Brain pericyte (primary cell): ENCODE measurements around the gene OR5A2.
"Not testable (repeated sequence)": the region's sequence is repeated elsewhere in the genome, so short reads cannot be mapped to it uniquely, and the experiment has no call there.

Experiments used
- DNase-seq: peaks from one replicate; pipeline ENCODE4 v3.0.0-alpha.2; 2012; ENCODE audit warnings: low read depth, low spot score

The OR5A2 gene, protein sequence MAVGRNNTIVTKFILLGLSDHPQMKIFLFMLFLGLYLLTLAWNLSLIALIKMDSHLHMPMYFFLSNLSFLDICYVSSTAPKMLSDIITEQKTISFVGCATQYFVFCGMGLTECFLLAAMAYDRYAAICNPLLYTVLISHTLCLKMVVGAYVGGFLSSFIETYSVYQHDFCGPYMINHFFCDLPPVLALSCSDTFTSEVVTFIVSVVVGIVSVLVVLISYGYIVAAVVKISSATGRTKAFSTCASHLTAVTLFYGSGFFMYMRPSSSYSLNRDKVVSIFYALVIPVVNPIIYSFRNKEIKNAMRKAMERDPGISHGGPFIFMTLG

GRCh38 chr11:59426361-59427067 lies at the start of gene OR5A2:
Gene OR5A2, minus strand, starts transcription at chr11:59426413. Its CDS starts 3,460 bp downstream, at chr11:59422953.
- DNase-seq = no peak

DNA sequence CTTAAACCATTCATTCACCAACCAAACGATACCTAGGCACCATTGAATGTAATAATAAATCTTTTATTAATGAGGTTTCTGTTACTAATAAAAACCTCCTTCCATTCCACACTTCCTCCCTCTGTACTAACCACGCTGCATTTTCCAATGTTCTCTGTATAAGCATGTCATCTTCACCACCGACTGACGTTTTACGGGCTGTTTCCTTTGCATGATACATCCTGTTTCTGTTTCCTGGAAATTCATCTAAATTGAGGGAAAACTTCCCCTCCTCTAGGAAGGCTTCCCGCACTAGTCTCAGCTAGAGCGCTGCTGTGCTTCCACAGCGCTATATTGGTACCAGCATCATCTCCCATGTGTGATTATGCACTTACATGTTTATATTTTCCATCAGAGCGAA lies 49.0 kb upstream of the OR5A2 start:
- no peak for DNase-seq

DNA sequence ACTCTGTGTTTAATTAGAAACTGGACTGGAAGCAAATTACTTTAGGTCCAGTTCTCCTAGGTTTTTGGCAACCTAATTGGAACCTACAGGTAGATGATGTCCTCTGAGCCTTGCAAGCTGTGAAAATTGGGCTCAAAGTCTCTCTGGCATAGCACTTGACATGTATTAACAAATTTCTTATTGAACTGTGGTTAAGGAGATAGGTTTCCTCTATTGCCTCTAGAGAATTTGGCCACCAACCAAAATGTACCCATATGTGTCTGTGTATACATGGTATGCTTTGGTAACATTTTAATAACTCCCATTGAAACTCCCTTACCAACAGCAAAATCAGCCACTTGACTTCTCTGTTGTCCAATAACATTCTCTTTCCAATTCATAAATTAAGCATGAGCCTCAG lies 46.8 kb upstream of the OR5A2 start, which contains the start of gene OR4D10:
Gene OR4D10, plus strand, starts transcription at position 301 of the 400 bp plus-strand sequence. CDS start 4,115 bp downstream, outside the sequence.
- DNase-seq = no peak

DNA sequence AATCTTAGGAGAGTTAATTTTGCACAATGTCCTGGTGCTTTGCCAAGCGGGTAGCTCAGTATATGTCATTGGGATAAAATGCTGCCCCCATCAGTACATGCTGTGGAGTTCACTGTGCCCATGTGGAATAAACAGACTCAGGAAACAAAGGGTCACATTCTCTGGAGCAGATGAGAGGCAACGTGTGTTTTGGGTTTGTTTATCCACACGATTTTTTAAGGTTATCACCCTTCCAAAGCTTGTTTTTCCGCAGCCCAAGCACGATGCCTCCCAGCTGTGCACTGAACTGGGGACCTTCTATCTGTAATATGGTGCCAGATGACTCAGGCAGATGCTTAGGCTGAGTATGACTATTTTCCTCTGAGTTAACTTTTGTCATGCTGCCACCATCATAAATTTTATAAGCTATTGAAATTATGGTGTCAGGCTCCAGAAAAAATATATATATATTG lies 37.0 kb upstream of the OR5A2 start:
- DNase-seq = no peak

- no peak for DNase-seq
Observed at GRCh38 chr11:59459916-59460315, 33.7 kb upstream of the OR5A2 start.

GRCh38 chr11:59456661-59457060 lies 30.4 kb upstream of the OR5A2 start, which contains the start of gene OR4D6:
Gene OR4D6, plus strand, starts transcription at chr11:59456961. Its CDS starts 0 bp downstream, at chr11:59456961.
- no peak for DNase-seq

DNA sequence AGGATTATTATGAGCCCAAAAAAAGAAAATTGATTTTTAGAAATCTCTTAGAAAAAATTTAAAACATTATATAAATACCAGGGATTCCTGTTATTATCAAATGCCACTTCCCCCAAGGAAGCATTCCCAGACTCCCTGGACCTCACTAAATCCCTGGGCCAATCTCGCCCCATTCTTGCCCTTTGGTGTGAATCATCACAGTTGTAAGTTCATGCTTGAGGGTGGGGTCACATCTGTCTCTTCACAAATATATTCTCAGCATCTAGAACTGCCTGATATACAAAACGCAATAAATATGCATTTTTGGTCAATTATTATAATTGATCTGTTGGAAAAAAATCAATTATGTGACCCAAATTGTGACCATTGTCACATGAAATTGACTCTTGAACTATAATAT lies 22.3 kb upstream of the OR5A2 start:
- no peak for DNase-seq

DNA sequence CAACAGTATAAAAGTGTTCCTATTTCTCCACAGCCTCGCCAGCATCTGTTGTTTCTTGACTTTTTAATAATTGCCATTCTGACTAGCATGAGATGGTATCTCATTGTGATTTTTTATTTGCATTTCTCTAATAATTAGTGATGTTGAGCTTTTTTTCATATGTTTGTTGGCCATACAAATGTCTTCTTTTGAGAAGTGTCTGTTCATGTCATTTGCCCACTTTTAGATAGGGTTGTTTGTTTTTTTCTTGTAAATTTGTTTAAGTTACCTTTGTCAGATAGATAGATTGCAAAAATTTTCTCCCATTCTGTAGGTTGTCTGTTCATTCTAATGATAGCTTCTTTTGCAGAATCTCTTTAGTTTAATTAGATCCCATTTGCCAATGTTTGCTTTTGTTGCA lies 19.4 kb upstream of the OR5A2 start:
- DNase-seq = not testable (repeated sequence)

DNA sequence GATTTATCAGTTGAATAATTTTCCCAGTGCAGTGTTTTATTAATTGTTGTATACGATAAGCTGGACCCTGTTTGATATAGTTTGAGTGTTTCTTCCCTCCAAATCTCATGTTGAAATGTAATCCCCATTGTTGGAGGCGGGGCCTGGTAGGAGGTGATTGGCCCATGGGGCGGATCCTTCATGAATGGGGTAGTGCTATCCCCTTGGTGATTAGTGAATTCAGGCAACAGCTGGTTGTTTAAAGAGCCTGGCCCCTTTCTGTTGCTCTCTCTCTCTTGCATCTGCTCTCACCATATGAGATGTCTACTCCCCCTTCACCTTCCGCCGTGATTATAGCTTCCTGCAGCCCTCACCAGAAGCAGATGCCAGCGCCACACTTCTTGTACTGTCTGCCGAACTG lies 11.6 kb upstream of the OR5A2 start:
- no peak for DNase-seq

DNA sequence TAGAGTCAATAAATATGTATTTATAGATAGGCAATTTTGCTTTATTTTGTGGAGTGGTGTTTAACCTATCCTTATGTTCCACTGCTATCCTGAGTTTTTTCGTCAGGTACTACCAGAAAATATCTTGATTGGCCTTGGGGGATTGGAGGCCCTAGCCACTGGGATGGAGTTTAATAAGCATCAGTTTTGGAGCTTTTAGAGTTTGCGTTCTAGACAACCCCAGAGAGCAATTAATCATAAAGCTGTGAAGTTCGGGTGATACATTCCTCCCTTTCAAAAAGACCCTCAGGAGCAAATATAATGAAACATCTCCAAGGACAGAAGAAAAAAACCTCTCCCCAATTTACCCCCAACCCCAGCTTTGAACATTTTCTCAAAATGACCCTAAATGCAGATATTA lies 10.0 kb upstream of the OR5A2 start, which contains the start of gene OR5A1:
Gene OR5A1, plus strand, starts transcription at position 301 of the 400 bp plus-strand sequence. CDS start 6,700 bp downstream, outside the sequence.
- no peak for DNase-seq

- no peak for DNase-seq
Observed at GRCh38 chr11:59429924-59430516, 3.8 kb upstream of the OR5A2 start.

GRCh38 chr11:59427068-59427382 lies 812 bp upstream of the OR5A2 start:
- no peak for DNase-seq

- DNase-seq = no peak
Observed at GRCh38 chr11:59425131-59425530, 1.1 kb downstream of the OR5A2 start.

- DNase-seq = no peak
Observed at GRCh38 chr11:59423835-59424234, 2.4 kb downstream of the OR5A2 start.

DNA sequence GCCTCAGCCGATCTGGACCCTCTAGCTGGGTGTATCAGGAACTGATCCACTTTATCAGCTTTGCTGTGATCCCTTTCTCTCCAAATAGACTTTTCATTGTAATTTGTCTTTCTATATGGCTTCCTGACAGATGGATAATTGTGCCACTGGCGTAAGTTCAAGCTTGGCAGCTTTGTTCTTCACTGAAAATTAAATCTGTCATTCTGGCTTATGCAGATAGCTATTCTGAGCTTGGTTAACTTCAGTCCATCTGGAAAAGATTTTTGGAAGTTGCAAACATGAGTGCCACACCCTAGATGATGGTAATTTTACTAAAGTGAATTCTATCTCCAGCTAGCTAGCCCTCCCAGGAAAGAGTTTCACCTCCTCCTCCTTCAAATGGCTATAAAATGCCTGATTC lies 8.1 kb downstream of the OR5A2 start:
- no peak for DNase-seq

DNA sequence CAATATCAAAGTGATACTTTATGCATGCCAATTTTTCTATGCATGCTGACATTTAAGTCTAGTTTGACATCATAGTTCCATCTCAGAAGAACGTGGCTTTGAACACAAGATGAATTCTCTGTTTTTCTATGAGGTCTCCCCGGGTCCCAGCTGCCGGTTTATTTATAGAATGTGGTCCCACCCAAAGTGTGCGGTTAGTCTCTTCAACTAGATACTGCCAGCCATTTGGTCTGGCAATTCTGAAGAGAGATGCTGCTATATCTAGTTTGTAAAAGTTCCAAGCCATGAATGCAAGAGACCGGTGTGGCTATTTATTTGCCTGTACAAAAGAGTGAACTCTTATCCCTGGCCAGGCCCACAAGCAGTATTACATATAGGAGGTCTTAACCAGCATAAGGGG lies 9.2 kb downstream of the OR5A2 start:
- no peak for DNase-seq

DNA sequence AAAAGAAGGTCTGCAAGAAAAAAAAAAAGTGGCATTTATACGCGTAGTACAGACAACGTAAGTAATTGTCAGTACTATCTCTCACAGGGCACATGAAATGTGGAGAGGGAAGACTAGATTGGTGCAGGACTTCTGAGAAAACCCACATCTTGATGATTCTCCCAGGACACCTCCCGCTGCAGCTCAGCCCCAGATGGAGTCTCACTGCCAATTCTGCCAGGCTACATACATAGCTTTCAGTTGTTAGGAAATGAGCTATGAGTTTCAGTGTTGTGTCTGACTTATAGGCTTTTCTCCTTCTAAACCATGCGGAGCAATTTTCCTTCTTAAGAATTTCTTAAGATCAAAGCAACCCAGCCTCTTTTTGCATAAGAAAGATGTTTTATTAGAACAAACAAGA lies 9.6 kb downstream of the OR5A2 start:
- DNase-seq = no peak

GRCh38 chr11:59415111-59415510 lies 11.1 kb downstream of the OR5A2 start:
- no peak for DNase-seq

DNA sequence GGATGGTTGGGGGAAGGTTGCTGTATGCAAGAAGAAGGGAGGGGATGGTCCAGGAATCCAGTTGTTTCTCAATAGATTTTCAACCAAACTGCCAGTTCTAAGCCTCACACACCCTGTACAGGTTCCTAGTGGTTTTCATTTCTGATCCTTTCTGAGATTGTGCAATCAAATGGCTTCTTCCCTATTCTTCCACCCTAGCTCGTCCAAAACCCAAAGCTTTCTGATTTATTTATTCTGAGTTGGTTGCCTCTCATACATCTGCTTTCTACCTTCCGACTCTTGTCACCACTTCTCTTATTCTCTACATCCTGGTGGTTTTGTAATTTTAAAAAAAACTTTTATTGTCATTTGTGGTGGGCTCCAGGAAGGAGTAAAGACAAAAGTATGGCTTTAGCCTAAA lies 12.6 kb downstream of the OR5A2 start:
- DNase-seq = no peak

GRCh38 chr11:59403546-59403945 lies 22.7 kb downstream of the OR5A2 start:
- no peak for DNase-seq

GRCh38 chr11:59401262-59401552 lies 25.0 kb downstream of the OR5A2 start:
- no peak for DNase-seq

DNA sequence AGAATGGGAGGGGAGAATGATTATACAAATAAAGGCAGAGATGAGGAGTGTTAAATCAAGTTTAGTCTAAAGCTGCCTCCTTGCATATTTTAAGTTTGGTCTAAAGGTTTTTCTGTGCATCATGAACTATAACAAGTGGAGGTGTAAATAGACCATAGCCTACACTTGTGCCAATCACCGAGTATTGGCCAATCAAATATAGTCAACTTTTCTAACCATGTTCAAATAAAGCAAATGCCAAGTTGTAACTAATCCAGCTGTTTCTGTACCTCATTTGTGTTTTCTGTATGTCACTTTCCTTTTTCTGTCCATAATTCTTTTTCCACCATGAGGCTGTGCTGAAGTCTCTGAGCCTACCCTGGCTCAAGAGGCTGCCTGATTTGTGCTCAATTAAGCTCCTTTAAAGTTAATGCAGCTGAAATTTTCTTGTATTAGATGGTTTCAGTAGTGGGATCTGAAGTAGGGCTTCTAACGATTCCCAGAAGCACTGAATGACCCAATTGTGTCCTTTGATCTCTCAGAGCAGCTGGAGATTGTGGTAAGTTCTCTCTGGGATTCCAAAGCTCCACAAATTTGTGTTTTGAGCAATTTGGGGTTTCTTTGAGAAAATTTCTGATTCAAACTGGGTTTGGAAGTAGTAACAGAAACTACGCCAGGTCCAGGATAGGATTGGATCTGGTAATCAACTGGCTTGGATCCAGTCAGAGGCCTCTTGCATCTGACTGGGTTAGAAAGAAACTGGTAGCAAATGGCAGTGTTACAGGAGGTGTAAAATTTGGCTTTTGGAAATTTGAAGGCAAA lies 25.6 kb downstream of the OR5A2 start:
- no peak for DNase-seq
